HG03520 (cell line): ENCODE results near the gene TM4SF5.

Experiments used
- ATAC-seq: cut with Tn5 transposase; IDR thresholded peaks from one replicate; pipeline ENCODE4 v1.9.1; 2021; ENCODE audit warnings: mild to moderate bottlenecking, moderate library complexity; ENCODE audit not compliant: unreplicated experiment

The TM4SF5 gene

GRCh38 chr17:4744999-4745969 lies 26.4 kb upstream of the TM4SF5 start:
- no peak for ATAC-seq

DNA sequence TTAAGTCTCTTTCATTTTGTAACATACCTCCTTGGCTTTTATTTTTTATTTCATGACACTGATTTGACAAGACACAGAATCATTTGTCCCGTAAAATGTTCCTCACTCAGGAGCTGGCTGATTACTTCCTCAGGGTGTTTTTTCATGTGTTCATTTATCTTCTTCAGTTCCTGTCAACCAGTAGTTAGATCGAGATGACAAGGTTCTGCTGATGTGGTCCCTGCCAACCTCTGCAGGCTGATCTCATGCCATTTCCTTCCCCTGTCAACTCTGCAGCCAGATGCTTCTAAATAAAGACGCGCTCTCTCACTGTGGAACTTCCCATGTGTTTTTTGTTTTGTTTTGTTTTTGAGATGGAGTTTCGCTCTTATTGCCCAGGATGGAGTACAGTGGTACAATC lies 23.8 kb upstream of the TM4SF5 start:
- no peak for ATAC-seq

GRCh38 chr17:4748686-4749085 lies 23.0 kb upstream of the TM4SF5 start:
- ATAC-seq: no peak

- ATAC-seq: no peak
These were observed 21.1 kb upstream of the TM4SF5 start for GRCh38 chr17:4750606-4751005.

- ATAC-seq: no peak
These were observed 19.8 kb upstream of the TM4SF5 start for GRCh38 chr17:4751932-4752331.

DNA sequence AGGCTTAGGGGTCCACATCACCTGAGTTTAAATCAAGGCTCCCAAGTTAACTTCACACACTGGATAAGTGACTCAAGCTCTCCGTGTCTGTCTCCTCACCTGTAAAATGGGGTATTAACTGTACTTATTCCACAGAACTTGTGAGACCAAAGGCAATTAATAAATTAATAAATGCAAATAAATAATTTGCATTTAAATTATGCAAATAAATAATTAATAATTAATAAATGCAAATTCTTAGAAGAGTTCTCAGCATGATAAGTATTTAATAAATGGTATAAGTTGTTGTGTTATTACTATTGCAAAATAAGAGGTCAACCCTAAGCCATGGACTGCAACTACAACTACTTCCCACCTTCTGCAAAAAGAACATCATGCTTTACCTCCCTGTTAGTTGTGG lies 18.3 kb upstream of the TM4SF5 start:
- no peak for ATAC-seq

- no peak for ATAC-seq
These were observed 11.9 kb upstream of the TM4SF5 start for GRCh38 chr17:4759776-4760236.

GRCh38 chr17:4764595-4764994 lies 7.1 kb upstream of the TM4SF5 start:
- ATAC-seq: no peak

DNA sequence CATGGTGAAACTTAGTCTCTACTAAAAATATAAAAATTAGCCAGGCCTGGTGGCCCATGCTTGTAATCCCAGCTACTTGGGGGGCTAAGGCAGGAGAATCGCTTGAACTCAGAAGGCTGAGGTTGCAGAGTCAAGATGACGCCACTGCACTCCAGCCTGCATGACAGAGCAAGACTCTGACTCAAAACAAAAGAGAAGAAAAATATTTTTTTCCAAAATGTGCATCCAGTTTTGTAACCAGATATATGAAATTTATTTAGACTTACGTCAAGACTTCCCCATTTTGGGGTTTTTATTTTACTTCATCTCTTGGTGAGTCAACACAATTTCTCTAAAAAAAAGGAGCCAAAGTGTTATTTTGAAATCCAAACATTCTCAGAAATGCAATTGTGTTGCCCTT lies 5.5 kb upstream of the TM4SF5 start:
- no peak for ATAC-seq

DNA sequence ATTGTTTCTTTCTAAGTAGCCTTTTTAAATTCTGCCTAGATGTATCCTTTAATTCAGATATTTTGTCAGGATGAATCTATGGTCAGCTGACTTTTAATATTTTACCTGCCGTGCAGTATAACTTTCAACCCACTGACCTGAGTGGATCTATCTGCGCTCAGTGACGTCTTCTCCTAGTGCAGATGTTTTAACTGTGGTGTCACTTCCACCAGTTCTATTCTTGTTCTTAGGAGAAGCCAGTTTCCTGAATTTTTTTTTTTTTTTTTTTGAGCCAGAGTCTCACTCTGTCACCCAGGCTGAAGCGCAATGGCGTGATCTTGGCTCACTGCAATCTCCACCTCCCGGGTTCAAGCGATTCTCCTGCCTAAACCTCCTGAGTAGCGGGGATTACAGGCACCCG lies 5.0 kb upstream of the TM4SF5 start:
- ATAC-seq: no peak

DNA sequence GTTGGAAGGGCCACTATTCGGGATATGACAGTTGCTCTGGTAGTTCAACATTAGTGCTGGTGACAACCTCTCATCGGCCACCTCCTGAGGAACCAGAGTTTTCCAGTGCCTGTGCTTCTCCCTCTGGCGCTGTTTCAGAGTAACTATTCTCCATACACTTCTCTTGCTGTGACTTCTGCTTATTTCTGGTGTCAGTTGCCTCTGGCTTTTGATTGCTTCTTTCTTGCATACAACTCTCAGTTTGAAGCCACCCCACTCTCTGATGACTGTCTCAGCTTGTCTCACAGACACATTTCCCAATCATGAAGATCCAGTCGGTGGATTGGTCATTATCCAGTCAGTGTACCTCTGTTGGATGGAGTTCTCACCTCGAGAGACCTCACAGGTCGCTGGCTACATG lies 3.4 kb upstream of the TM4SF5 start:
- ATAC-seq: no peak

DNA sequence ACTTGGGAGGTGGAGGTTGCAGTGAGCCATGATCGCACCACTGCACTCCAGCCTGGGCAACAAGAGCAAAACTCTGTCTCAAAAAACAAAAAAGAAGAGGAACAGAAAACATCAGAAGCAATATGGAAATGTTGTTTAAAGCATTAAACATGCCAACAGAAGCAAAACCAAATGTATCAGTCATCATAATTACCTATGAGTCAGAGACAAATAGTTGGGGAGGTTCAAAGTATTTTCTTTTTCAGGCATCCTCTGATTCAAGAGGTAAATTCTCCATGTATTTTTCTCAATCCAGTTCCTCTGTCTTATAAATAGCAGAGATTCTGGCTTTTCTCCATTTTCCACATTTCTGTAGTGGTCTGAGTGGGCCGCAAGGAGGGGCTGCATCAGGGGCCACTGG lies 2.1 kb upstream of the TM4SF5 start:
- no peak for ATAC-seq

DNA sequence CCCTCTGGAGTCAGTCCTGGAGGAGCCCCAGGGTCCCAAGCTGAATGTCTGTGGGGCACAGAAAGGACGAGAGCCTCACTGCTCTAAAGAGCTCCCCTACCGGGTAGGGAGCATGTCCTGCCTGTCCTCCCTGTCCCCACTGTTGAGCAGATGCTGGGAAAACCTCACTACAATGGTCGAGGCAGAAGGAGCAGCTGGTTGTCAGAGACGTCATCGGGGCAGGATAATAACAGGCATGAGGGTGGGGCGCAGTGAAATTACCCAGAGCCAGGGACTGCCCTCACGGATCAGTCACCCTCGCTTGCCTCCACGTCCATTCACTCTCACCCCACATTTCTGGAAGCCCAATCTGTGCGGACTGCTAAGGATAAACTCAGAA lies 538 bp downstream of the TM4SF5 start:
- ATAC-seq: no peak

- ATAC-seq: no peak
These were observed 6.5 kb downstream of the TM4SF5 start for GRCh38 chr17:4777969-4778760.

- no peak for ATAC-seq
These were observed 8.8 kb downstream of the TM4SF5 start for GRCh38 chr17:4780325-4780955.

- no peak for ATAC-seq
These were observed 11.0 kb downstream of the TM4SF5 start for GRCh38 chr17:4782652-4783051.

DNA sequence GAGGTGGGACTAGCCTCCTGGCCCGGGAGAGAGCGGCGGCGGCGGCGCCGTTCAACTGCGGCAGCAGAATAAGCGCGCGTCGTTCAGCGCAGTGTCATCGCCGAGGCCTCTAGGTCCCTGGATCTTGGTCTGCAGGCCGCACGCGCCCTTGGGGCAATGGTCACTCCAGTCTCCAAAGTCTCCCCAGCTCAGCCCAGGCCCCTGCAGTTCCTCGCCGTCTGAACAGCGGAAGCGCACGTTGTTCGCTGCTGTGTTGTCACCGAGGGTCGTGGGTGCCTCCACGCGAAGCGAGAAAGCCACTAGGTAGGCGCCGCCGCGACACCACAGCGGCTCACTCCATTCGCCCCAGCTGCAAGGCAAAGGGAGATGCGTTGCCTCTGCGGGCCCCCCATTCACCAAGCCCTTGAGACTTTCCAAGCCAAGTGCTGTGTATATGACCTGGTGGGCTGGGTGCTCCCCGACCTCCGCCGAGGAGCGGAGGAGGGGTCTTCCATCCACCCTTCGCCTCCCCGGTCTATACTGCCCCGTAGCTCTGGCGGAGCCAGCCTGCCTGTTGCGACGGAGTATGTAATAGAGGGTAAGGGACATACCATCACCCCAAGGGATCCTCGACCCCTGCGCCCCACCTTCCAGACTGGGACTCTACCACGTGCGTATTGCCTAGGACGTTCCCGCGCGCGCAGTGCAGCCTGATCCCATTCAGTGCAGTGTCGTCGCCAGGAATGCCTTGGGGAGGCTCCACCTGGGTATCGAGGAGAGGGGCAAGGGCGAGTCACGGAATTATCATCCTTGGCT lies 13.8 kb downstream of the TM4SF5 start:
- ATAC-seq: no peak

DNA sequence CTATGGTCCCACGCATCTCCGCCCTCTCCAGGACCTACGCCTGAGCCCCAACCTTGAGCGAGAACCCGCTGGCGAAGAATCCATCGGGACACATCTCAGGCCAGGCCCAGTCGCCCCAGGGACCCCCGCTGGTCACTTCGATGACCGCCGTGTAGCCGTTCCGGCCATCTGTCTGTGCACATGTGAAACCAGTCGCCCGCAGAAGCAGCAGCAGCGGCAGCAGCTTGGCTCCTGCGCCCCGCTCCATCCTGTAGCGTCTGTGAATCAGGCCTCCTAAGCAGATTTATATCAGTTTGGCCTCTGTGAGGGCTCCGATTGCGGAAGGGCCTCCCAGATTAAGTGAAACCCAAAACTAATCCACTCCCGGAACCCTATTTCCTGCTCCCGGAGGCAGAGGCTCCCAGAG lies 14.4 kb downstream of the TM4SF5 start, which contains the start of gene VMO1:
TSS of gene VMO1 (minus strand) at position 259 of the 406 bp plus-strand sequence. CDS start at position 247, 12 bp downstream.
- ATAC-seq: no peak

- ATAC-seq: no peak
These were observed 14.8 kb downstream of the TM4SF5 start for GRCh38 chr17:4786516-4786915.

- ATAC-seq: no peak
These were observed 16.6 kb downstream of the TM4SF5 start for GRCh38 chr17:4788159-4788806.
